ENCODE results near the gene SSU72.

GRCh38 chr1:1601564-1602303 lies 27.1 kb upstream of the SSU72 start:
- TF ChIP-seq GATA3 (IDR thresholded peaks at IDR 0.05; ENCODE audit: low read depth, low read length), result no peak
- TF ChIP-seq GATA2 (IDR thresholded peaks at IDR 0.05; ENCODE audit: low read depth, low read length), result no peak

Measured in SH-SY5Y (cell line).